ENCODE results near the gene RBM15B.
"Not testable (repeated sequence)": the region's sequence is repeated elsewhere in the genome, so short reads cannot be mapped to it uniquely, and the experiment has no call there.

RBM15B gene, protein sequence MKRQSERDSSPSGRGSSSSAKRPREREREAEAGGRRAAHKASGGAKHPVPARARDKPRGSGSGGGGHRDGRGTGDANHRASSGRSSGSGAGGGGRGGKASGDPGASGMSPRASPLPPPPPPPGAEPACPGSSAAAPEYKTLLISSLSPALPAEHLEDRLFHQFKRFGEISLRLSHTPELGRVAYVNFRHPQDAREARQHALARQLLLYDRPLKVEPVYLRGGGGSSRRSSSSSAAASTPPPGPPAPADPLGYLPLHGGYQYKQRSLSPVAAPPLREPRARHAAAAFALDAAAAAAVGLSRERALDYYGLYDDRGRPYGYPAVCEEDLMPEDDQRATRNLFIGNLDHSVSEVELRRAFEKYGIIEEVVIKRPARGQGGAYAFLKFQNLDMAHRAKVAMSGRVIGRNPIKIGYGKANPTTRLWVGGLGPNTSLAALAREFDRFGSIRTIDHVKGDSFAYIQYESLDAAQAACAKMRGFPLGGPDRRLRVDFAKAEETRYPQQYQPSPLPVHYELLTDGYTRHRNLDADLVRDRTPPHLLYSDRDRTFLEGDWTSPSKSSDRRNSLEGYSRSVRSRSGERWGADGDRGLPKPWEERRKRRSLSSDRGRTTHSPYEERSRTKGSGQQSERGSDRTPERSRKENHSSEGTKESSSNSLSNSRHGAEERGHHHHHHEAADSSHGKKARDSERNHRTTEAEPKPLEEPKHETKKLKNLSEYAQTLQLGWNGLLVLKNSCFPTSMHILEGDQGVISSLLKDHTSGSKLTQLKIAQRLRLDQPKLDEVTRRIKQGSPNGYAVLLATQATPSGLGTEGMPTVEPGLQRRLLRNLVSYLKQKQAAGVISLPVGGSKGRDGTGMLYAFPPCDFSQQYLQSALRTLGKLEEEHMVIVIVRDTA

GRCh38 chr3:51391075-51391565 lies at the start of gene RBM15B:
Gene RBM15B, plus strand, starts transcription at chr3:51391285. Its CDS starts 115 bp downstream, at chr3:51391400.
- DNase-seq (ENCODE audit: insufficient read length, low spot score) (peak; percentile 97), FAIRE-seq (peak; percentile 90)

- DNase-seq (ENCODE audit: insufficient read length, low spot score) = no peak
- no peak for FAIRE-seq
These were observed 47.0 kb upstream of the RBM15B start for GRCh38 chr3:51343918-51344687.

DNA sequence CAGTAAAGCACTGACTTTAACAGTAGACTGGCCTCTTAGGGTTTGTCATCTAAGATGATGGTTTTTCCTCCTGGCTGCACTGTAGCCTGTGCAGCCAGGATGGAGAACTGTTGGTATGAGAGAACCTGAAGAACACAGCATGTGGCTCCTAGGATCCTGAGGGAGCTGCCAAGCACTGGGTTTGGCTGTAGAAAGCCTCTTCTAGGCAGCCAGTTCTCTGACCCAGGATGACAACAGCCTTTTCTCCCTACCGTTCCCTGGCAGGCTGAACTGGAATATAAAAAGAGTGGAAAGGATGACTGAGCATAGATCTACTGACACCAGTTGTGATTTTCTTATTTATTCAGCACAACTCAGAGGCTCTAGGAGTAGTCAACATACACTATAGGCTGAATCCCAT lies 40.3 kb upstream of the RBM15B start:
- no peak for FAIRE-seq
- DNase-seq (ENCODE audit: insufficient read length, low spot score) = no peak

- no peak for FAIRE-seq
- DNase-seq (ENCODE audit: insufficient read length, low spot score) = no peak
These were observed 38.0 kb upstream of the RBM15B start for GRCh38 chr3:51353131-51353530.

- FAIRE-seq = no peak
- DNase-seq (ENCODE audit: insufficient read length, low spot score) = no peak
These were observed 37.4 kb upstream of the RBM15B start for GRCh38 chr3:51353691-51354090.

GRCh38 chr3:51354172-51354571 lies 36.9 kb upstream of the RBM15B start:
- no peak for FAIRE-seq
- DNase-seq (ENCODE audit: insufficient read length, low spot score) = no peak

DNA sequence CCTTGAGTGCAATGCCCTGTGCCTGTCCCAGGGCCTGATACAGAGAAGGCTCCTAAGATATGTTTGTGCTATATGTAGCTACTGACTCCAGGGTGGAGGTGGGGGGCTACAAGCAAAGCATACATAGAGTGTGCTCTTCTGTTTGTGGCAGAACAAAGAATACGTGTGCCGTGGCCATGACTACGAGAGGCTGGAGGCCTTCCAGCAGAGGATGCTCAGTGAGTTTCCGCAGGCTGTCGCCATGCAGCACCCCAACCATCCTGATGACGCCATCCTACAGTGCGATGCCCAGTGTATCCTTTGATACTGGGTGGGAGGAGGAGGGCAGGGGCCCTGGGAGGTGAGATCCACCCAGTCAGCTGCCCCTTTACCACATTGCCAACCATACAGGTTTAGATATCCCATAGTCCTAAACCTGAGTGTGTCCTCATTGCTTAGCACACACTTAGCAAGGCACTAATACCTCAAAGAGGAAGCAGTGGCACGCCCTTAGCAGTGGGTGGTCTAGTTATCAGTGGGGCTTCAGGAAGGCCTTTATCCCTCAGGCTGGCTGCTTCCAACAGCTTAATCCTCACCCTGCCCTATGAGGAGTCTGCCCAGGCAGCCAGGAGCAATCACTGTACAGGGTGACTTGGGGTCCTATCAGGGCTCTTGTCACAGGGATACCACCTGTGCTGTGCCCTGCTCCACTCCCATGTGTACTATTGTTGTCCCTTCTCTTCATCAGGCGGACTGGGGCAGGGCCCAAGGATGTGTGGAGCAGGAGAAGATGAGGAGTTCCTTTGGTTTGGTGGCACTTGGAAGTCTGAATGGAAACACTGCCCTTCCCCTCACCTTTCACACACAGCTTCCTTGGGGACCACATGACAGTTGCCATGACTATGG lies 36.1 kb upstream of the RBM15B start:
- DNase-seq (ENCODE audit: insufficient read length, low spot score) = no peak
- FAIRE-seq = no peak

DNA sequence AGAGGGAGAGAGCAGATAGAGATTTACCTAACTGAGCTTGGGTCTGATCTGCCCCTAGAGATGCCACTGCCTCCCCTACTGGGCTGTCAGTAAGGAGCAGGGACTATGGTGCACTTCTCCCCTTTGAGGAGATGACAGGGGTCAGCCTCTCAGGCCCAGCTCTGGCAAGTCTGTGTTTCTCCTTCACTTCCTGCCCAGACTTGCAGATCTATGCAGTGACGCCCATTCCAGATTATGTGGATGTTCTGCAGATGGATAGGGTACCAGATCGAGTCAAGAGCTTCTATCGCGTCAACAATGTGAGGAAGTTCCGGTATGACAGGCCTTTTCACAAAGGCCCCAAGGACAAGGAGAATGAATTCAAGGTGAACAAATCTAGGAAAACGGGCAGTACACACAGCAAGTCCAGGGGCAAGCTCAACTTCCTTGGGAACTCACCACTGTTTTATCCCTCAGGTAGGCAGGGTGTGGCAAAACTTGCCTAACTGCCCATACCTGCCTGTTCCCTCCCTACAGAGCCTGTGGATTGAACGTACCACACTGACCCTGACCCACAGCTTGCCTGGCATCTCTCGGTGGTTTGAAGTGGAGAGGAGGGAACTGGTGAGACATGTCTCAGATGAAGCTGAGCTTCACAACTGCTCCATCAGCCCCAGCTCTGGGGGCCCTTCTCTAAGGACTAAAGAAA lies 35.0 kb upstream of the RBM15B start:
- DNase-seq (ENCODE audit: insufficient read length, low spot score) (no peak), FAIRE-seq (no peak)

DNA sequence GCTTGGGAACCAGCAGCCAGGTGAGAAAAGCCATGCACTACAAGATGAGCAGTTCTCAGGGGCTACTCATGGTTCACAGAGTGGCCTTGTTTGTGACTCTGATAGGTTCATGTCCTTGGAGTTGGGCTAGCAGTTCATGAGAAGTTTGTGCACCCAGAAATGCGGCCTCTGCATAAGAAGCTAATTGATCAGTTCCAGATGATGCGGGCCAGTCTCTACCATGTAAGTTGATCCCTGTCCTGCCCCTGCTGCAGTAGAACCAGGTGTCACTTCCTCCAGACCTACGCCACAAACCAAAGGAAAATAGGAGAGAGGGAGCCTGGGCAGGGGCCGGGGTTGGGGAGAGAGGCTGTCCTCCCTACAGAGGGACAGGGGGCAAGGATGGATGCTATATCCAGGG lies 33.2 kb upstream of the RBM15B start:
- no peak for DNase-seq (ENCODE audit: insufficient read length, low spot score)
- FAIRE-seq = no peak

GRCh38 chr3:51358981-51359380 lies 32.1 kb upstream of the RBM15B start:
- DNase-seq (ENCODE audit: insufficient read length, low spot score) = no peak
- no peak for FAIRE-seq

DNA sequence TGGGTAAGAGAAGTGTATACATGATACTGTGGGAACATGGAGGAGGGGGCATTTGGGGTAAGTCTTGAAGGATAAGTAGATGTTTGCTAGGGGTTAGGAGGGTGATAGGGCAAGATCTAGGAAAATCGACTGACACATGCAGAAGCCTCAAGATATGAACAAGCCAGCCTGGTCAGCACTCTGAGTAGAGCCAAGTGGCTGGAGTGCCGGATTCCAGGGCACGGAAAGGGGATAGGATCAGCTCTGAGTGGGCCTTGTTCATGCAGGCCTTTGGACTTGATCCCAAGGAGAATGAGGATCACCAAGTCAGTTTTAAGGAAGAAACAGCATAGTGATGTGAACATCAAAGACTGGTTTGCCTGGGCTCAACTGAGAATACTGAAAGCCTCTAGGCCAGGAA lies 30.3 kb upstream of the RBM15B start:
- FAIRE-seq (no peak), DNase-seq (ENCODE audit: insufficient read length, low spot score) (no peak)

- DNase-seq (ENCODE audit: insufficient read length, low spot score) (no peak), FAIRE-seq (no peak)
These were observed 29.3 kb upstream of the RBM15B start for GRCh38 chr3:51361746-51362145.

GRCh38 chr3:51362476-51362875 lies 28.6 kb upstream of the RBM15B start:
- FAIRE-seq = no peak
- DNase-seq (ENCODE audit: insufficient read length, low spot score) = no peak

- DNase-seq (ENCODE audit: insufficient read length, low spot score); FAIRE-seq: not testable (repeated sequence)
These were observed 22.8 kb upstream of the RBM15B start for GRCh38 chr3:51368276-51368675.

GRCh38 chr3:51371943-51372557 lies 19.0 kb upstream of the RBM15B start:
- DNase-seq (ENCODE audit: insufficient read length, low spot score) (peak; percentile 36), FAIRE-seq (peak; percentile 93)

DNA sequence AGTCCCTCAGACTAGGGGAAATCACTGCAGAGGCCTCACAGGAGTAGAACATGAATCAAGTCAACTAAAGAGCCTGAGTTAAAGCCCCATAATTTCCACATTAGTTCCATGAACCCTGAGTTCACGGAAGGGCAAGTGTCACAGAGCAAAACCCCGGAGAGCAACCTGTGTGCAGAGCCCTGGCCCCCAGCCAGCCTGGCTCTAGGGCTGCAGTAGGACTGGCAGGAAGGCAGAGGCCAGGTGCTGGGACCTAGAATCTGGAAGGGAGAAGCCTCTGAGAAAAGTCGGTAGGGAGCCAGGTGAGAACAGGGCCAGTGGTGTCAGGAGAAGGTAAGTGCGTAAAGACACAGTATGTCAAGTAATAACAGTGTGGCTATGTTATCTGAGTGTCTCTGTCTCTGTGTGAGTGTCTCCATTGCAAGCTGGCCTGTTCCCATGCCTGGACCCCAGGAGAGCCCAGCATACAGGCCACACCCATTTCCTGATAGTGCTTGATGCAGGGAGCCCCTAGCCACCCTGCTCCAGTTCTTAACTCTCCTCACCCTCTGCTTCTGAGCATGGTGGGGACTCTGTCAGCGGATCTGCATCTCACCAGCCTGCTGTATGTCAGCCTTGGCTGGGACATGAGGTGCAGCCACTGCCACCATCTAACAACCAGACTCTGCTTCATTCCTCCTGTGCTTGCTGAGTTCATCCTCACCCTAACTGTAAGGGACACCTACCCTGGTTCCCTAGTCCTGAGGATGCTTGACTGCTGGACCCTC lies 17.2 kb upstream of the RBM15B start:
- FAIRE-seq = no peak
- no peak for DNase-seq (ENCODE audit: insufficient read length, low spot score)

- no peak for DNase-seq (ENCODE audit: insufficient read length, low spot score)
- no peak for FAIRE-seq
These were observed 16.6 kb upstream of the RBM15B start for GRCh38 chr3:51374456-51374855.

GRCh38 chr3:51375136-51375535 lies 15.9 kb upstream of the RBM15B start:
- DNase-seq (ENCODE audit: insufficient read length, low spot score) = no peak
- FAIRE-seq = no peak

Measured in GM19239 (cell line).